Thyroid gland (tissue), 4 donors: Measurements from ENCODE around the gene C12orf43. TPM values are rescaled to one million over a fixed set of nuclear protein-coding genes. Genes with fewer than 3 reads are reported as not detected.

Experiments used
- DNase-seq, 2 donors: peaks; one replicate each; pipeline ENCODE4 v3.0.0-alpha.2; 2019
- H3K27ac ChIP-seq, 3 donors: fragments of 200-600 bp; sonication (generic); 1 replicate in 2 of 3; 2 replicates in 1 of 3; pipeline ENCODE4 v1.5.1; 2016 to 2019; ENCODE audit warnings: mild to moderate bottlenecking in 1 of 3, moderate library complexity in 1 of 3
- H3K27me3 ChIP-seq: fragments of 200-600 bp; sonication (generic); one replicate; pipeline ENCODE4 v1.5.1; 2019
- H3K36me3 ChIP-seq, 2 donors: fragments of 200-600 bp; sonication (generic); one replicate each; pipeline ENCODE4 v1.5.1; 2016 to 2019
- H3K4me1 ChIP-seq, 2 donors: fragments of 200-600 bp; sonication (generic); one replicate each; pipeline ENCODE4 v1.5.1; 2017 to 2019
- H3K4me3 ChIP-seq, 3 donors: fragments of 200-600 bp; sonication (generic); replicated peaks in 1 of 3; 1 replicate in 2 of 3; 2 replicates in 1 of 3; pipeline ENCODE4 v1.5.1; 2016; ENCODE audit warnings: mild to moderate bottlenecking in 1 of 3
- H3K9me3 ChIP-seq: fragments of 200-600 bp; sonication (generic); one replicate; pipeline ENCODE4 v1.5.1; 2017
- POLR2A ChIP-seq, 2 donors: fragments of 450-650 bp; IDR thresholded peaks; one replicate each; pipeline ENCODE4 v1.6.1; 2017; ENCODE audit warnings: antibody characterized with exemption in 2 of 2, mild to moderate bottlenecking in 2 of 2, moderate library complexity in 1 of 2
- WGBS, 2 donors: methylation state at CpG; one replicate each; pipeline ENCODE4 v1.1.5; 2017; 5-methylcytosine and 5-hydroxymethylcytosine counted together
- intact Hi-C: fragments of 100-400 bp; cut with DNase I; formaldehyde crosslinking; loops from one replicate; pipeline ENCODE4 v1.15.1; 2023
- total RNA-seq, 4 donors: library from RNA; depleted of rRNA; stranded (reverse); fragments of >200 nt; gene quantifications; one replicate each; pipeline ENCODE4 v1.2.3, GENCODE V29; 2016
- TF ChIP-seq, protein P1 (sequence below), 6 experiments: fragments of 200-600 bp in 3 of 6; fragments of 450-650 bp in 3 of 6; sonication (generic) in 3 of 6; IDR thresholded peaks; one replicate each; pipeline ENCODE4 v1.5.1; 2016 to 2019; ENCODE audit warnings: antibody characterized with exemption in 6 of 6, mild to moderate bottlenecking in 2 of 6, inconsistent platforms in 1 of 6, moderate library complexity in 1 of 6

Gene C12orf43
- total RNA-seq, 4 donors from 2014 or later = 11.3 to 15.8 (median 13.0) TPM

- no peaks in the 10 kb centered on the region for H3K36me3 ChIP-seq
- no peaks in the 10 kb centered on the region for H3K27me3 ChIP-seq
- intact Hi-C loops = no loop called here
- H3K27ac ChIP-seq = no peak overlapping the region
- DNase-seq = no peak
- no peaks in the 10 kb centered on the region for H3K4me1 ChIP-seq
- no peaks in the 10 kb centered on the region for H3K9me3 ChIP-seq
- no peak overlapping the region for H3K4me3 ChIP-seq
- WGBS, 2 donors = 81 to 82% methylated on average over 4 of the region's 4 CpGs
- no peak for TF ChIP-seq POLR2A (IDR thresholded peaks at IDR 0.05)
- TF ChIP-seq, protein P1, sequence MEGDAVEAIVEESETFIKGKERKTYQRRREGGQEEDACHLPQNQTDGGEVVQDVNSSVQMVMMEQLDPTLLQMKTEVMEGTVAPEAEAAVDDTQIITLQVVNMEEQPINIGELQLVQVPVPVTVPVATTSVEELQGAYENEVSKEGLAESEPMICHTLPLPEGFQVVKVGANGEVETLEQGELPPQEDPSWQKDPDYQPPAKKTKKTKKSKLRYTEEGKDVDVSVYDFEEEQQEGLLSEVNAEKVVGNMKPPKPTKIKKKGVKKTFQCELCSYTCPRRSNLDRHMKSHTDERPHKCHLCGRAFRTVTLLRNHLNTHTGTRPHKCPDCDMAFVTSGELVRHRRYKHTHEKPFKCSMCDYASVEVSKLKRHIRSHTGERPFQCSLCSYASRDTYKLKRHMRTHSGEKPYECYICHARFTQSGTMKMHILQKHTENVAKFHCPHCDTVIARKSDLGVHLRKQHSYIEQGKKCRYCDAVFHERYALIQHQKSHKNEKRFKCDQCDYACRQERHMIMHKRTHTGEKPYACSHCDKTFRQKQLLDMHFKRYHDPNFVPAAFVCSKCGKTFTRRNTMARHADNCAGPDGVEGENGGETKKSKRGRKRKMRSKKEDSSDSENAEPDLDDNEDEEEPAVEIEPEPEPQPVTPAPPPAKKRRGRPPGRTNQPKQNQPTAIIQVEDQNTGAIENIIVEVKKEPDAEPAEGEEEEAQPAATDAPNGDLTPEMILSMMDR (IDR thresholded peaks at IDR 0.05) = no peak
Measured at GRCh38 chr12:120983759-120984158, 32.5 kb downstream of the C12orf43 start.

GRCh38 chr12:120982659-120983058 is 33.6 kb downstream of the C12orf43 start:
- 75 to 87% methylated on average over 7 of the region's 7 CpGs for WGBS, 2 donors
- DNase-seq = no peak

GRCh38 chr12:120981407-120981941 is 34.8 kb downstream of the C12orf43 start:
- H3K36me3 ChIP-seq = no peaks in the 10 kb centered on the region
- no peaks in the 10 kb centered on the region for H3K27me3 ChIP-seq
- intact Hi-C loops = no loop called here
- WGBS, 2 donors = 70 to 79% methylated on average over 6 of the region's 6 CpGs
- H3K9me3 ChIP-seq = no peaks in the 10 kb centered on the region
- no peak overlapping the region for H3K27ac ChIP-seq
- DNase-seq = no peak
- H3K4me3 ChIP-seq = no peak overlapping the region
- no peaks in the 10 kb centered on the region for H3K4me1 ChIP-seq
- TF ChIP-seq POLR2A (IDR thresholded peaks at IDR 0.05) = no peak
- TF ChIP-seq, protein P1 (IDR thresholded peaks at IDR 0.05) = no peak

More at GRCh38 chr12:120982659-120983058, 33.6 kb downstream of the C12orf43 start:
- no peaks in the 10 kb centered on the region for H3K4me1 ChIP-seq
- no peaks in the 10 kb centered on the region for H3K36me3 ChIP-seq
- TF ChIP-seq, protein P1 (IDR thresholded peaks at IDR 0.05) = no peak
- TF ChIP-seq POLR2A (IDR thresholded peaks at IDR 0.05) = no peak
- H3K9me3 ChIP-seq = no peaks in the 10 kb centered on the region
- intact Hi-C loops = no loop called here
- H3K4me3 ChIP-seq = no peak overlapping the region
- no peak overlapping the region for H3K27ac ChIP-seq
- no peaks in the 10 kb centered on the region for H3K27me3 ChIP-seq

- WGBS, 2 donors = 75 to 77% methylated on average over 13 of the region's 13 CpGs
- H3K4me1 ChIP-seq = no peaks in the 10 kb centered on the region
- no peak overlapping the region for H3K4me3 ChIP-seq
- H3K9me3 ChIP-seq = no peaks in the 10 kb centered on the region
- no peak for TF ChIP-seq POLR2A (IDR thresholded peaks at IDR 0.05)
- TF ChIP-seq, protein P1 (IDR thresholded peaks at IDR 0.05) = no peak
- no peak overlapping the region for H3K27ac ChIP-seq
- no peaks in the 10 kb centered on the region for H3K36me3 ChIP-seq
- no peaks in the 10 kb centered on the region for H3K27me3 ChIP-seq
- DNase-seq = no peak
- intact Hi-C loops = no loop called here
Measured at GRCh38 chr12:120980800-120981368, 35.4 kb downstream of the C12orf43 start.

DNA sequence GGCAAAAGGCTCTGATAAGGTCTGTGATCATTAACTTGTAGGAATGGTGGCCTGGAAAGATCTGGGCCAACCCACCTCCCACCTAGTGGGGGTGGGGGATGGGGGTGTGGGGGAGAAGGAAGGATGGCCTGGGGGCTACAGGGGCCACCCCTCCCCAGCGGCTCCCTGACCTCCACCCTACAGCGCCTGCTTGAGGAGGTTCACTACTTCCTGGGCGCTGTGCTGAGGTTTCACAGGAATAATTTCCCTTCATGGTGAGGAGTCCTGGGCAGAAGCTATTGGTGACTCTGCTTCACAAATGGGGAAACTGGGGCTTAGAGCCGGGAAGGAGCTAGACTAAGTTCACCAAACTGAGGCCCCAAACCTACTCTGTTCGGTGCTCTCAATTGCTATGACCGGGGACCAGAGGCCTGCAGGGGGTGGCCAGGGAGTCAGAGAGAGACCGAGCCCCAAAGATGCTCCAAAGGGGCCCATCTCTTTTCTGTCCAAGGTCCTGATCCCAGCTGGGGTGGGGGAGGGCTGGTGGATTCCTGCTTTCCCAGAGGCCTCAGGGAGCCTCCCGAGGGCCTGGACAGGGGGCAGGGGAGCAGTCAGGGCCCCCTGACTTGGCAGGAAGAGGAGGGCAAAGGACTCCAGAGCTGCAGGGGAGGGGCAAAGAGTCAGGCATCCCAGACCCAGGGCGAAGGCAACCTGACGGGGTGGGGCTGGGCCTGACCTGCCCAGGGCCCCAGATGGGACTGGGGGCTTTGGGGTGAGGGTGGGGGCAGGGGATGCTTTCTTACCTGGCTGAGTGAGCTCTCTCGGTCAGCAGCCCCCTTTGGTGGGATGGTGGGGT is 36.2 kb downstream of the C12orf43 start:
- intact Hi-C loops = no loop called here
- no peak for TF ChIP-seq POLR2A (IDR thresholded peaks at IDR 0.05)
- TF ChIP-seq, protein P1 (IDR thresholded peaks at IDR 0.05) = no peak
- 76 to 81% methylated on average over 8 to 9 of the region's 11 CpGs for WGBS, 2 donors

More for the DNA sequence above, 36.2 kb downstream of the C12orf43 start:
- no peaks in the 10 kb centered on the region for H3K36me3 ChIP-seq
- no peak for DNase-seq
- H3K4me3 ChIP-seq = no peak overlapping the region
- no peaks in the 10 kb centered on the region for H3K27me3 ChIP-seq
- no peak overlapping the region for H3K27ac ChIP-seq
- H3K4me1 ChIP-seq = no peaks in the 10 kb centered on the region
- no peaks in the 10 kb centered on the region for H3K9me3 ChIP-seq
